ENCODE data around the gene CKS2.

DNA sequence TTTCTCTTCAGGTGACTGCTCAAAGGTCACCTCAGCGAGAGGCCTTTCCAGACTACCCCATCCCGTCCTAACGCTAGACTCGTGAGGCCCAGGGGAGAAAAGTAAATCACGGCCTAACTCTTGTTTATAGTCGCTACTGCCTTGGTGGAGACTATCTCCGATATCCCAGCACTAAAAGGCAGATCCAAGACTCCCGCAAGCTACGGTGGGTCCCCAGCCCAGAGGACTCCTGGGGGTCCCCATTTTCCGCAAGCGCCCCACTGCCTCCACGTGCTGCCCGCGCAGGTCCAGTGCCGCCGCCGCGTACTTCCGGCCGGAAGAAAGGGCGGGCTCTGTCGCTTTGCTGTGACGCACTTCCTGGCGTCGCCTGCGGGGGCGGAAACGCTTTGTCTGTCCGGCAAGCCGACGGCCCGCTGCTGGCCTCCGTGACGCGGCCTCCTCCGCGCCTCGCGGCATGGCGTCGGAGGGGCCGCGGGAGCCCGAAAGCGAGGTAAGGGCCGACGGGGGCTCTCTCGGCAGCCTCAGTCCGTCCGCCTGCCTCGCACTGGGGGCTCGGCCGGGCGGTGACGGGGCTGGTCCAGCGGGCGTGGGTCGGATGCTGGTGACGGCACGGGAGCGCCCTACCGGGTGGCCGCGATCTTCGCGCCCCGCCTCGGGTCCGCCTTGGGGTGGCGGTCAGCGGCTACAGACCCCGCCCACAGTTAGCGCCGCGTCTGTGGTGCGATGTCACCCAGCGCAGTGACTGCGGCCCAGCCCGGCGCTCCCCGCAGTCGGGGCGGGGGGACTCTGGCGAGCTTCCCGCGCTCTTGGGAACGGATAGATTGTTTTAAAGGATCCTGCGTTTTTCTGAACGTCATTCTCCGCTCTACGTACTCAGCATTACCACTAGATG, 7.4 kb downstream of the CKS2 start, which contains the start of gene SECISBP2:
- TF ChIP-seq, protein P1, sequence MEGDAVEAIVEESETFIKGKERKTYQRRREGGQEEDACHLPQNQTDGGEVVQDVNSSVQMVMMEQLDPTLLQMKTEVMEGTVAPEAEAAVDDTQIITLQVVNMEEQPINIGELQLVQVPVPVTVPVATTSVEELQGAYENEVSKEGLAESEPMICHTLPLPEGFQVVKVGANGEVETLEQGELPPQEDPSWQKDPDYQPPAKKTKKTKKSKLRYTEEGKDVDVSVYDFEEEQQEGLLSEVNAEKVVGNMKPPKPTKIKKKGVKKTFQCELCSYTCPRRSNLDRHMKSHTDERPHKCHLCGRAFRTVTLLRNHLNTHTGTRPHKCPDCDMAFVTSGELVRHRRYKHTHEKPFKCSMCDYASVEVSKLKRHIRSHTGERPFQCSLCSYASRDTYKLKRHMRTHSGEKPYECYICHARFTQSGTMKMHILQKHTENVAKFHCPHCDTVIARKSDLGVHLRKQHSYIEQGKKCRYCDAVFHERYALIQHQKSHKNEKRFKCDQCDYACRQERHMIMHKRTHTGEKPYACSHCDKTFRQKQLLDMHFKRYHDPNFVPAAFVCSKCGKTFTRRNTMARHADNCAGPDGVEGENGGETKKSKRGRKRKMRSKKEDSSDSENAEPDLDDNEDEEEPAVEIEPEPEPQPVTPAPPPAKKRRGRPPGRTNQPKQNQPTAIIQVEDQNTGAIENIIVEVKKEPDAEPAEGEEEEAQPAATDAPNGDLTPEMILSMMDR (IDR thresholded peaks at IDR 0.05), result peak; percentile 48 to 78
- peak; percentile 82 to 99 (median 97) for TF ChIP-seq POLR2AphosphoS5 (IDR thresholded peaks at IDR 0.05)
- peak; percentile 93 to 98 for TF ChIP-seq POLR2A (IDR thresholded peaks at IDR 0.05)

Measured in suprapubic skin (tissue), 4 donors.